Effector memory CD8-positive, alpha-beta T cell (primary cell): ENCODE results near the gene MAGEF1.

Experiments
- ATAC-seq: fragments of 150-1000 bp; cut with Tn5 transposase; replicated peaks from 2 replicates; pipeline ENCODE4 v1.10.0; 2021; ENCODE audit warnings: mild to moderate bottlenecking, moderate library complexity
- DNase-seq, 3 experiments: peaks; one replicate each; pipeline ENCODE4 v3.0.0; 2021
- H3K27ac Mint-ChIP-seq, 2 donors: one replicate each; pipeline ENCODE4 v1.8.0; 2022; ENCODE audit warnings: mild to moderate bottlenecking in 2 of 2, mixed read lengths in 2 of 2, moderate library complexity in 2 of 2
- H3K27me3 Mint-ChIP-seq, 2 donors: one replicate each; pipeline ENCODE4 v1.8.0; 2022; ENCODE audit warnings: mixed read lengths in 2 of 2
- H3K36me3 Mint-ChIP-seq: one replicate; pipeline ENCODE4 v1.8.0; 2022; ENCODE audit warnings: mild to moderate bottlenecking, moderate library complexity, mixed read lengths; ENCODE audit not compliant: insufficient read depth
- H3K4me1 Mint-ChIP-seq, 2 donors: one replicate each; pipeline ENCODE4 v1.8.0; 2022; ENCODE audit warnings: low read depth in 2 of 2, mixed read lengths in 2 of 2
- H3K4me3 Mint-ChIP-seq, 2 donors: one replicate each; pipeline ENCODE4 v1.8.0; 2022; ENCODE audit warnings: mild to moderate bottlenecking in 2 of 2, mixed read lengths in 2 of 2, moderate library complexity in 2 of 2
- H3K9me3 Mint-ChIP-seq, 2 donors: one replicate each; pipeline ENCODE4 v1.8.0; 2022; ENCODE audit warnings: mixed read lengths in 2 of 2

The MAGEF1 gene

GRCh38 chr3:184750349-184751083 is 38.7 kb upstream of the MAGEF1 start:
- Mint-ChIP-seq H3K4me1 (peaks cover 0 to 4% of the 10 kb centered on the region in 2 donors), H3K4me3 (no peak overlapping the region), H3K36me3 (peaks cover 7% of the 10 kb centered on the region), H3K27ac (no peak overlapping the region), H3K27me3 (peaks cover 38 to 50% of the 10 kb centered on the region in 2 donors), H3K9me3 (no peaks in the 10 kb centered on the region)
- ATAC-seq (no peak), DNase-seq (no peak)

DNA sequence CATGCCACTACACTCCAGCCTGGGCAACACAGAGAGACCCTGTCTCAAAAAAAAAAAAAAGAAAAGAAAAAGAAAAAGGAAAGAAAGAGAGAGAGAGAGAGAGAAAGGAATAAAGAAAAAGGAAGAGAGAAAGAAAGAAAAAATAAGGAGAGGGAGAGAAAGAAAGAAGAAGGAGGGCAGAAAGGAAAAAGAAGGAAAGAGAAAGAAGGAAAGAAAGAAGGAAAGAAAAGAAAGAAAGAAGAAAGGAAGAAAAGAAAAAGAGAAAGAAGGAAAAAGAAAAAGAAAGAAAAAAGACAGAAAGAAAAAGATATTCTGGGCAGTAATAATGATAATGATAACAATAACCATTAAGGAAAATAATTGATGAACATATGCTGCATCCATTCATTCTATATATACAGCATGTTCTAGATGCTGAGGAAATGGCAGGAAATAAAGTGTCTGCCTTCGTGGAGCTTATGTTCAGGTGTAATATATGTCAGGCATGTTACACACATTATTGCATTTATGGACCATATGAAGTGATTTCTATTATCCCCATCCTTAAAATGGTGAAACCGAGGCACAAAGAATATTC is 37.4 kb upstream of the MAGEF1 start:
- ATAC-seq (no peak), DNase-seq (no peak)
- peaks cover 7% of the 10 kb centered on the region for H3K36me3 Mint-ChIP-seq
- H3K27me3 Mint-ChIP-seq = peaks cover 49 to 62% of the 10 kb centered on the region in 2 donors
- no peak overlapping the region for H3K27ac Mint-ChIP-seq
- peaks cover 0 to 4% of the 10 kb centered on the region in 2 donors for H3K4me1 Mint-ChIP-seq
- H3K4me3 Mint-ChIP-seq = no peak overlapping the region
- H3K9me3 Mint-ChIP-seq = no peaks in the 10 kb centered on the region

GRCh38 chr3:184748219-184749135 is 36.6 kb upstream of the MAGEF1 start:
- DNase-seq = no peak

GRCh38 chr3:184746131-184747120 is 34.6 kb upstream of the MAGEF1 start:
- peaks cover 44 to 58% of the 10 kb centered on the region in 2 donors for H3K27me3 Mint-ChIP-seq
- DNase-seq (no peak), ATAC-seq (no peak)
- H3K9me3 Mint-ChIP-seq = no peaks in the 10 kb centered on the region
- H3K4me3 Mint-ChIP-seq = no peak overlapping the region
- no peak overlapping the region for H3K27ac Mint-ChIP-seq
- peaks cover 7% of the 10 kb centered on the region for H3K36me3 Mint-ChIP-seq
- no peaks in the 10 kb centered on the region for H3K4me1 Mint-ChIP-seq

More at GRCh38 chr3:184748219-184749135, 36.6 kb upstream of the MAGEF1 start:
- Mint-ChIP-seq H3K4me3 (no peak overlapping the region), H3K36me3 (peaks cover 7% of the 10 kb centered on the region), H3K27ac (no peak overlapping the region), H3K9me3 (no peaks in the 10 kb centered on the region), H3K27me3 (peaks cover 49 to 65% of the 10 kb centered on the region in 2 donors), H3K4me1 (peaks cover 0 to 4% of the 10 kb centered on the region in 2 donors)
- no peak for ATAC-seq

GRCh38 chr3:184745526-184745925 is 33.7 kb upstream of the MAGEF1 start:
- H3K4me1 Mint-ChIP-seq = no peaks in the 10 kb centered on the region
- DNase-seq = no peak

DNA sequence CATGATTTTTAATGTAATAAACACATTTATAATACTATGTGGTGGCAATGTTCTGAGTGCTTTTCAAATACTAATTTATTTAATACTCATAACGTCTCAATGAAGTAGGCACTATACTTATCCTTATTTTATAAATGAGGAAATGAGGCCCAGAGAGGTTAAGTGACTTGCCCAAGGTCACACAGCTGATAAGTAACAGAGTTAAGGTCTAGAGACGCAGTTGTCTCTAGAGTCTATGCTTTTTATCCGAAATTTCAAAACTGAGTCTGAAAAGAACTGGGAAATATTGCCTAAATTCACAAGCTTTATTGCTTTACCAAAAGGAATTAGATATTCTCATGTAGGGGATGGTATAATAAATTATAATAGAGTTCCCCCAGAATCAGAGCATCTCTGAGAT is 31.4 kb upstream of the MAGEF1 start:
- Mint-ChIP-seq H3K4me1 (no peaks in the 10 kb centered on the region), H3K4me3 (no peak overlapping the region), H3K27ac (no peak overlapping the region), H3K9me3 (no peaks in the 10 kb centered on the region), H3K27me3 (peaks cover 27 to 57% of the 10 kb centered on the region in 2 donors), H3K36me3 (no peaks in the 10 kb centered on the region)
- ATAC-seq (no peak), DNase-seq (no peak)

More at GRCh38 chr3:184745526-184745925, 33.7 kb upstream of the MAGEF1 start:
- H3K36me3 Mint-ChIP-seq = peaks cover 4% of the 10 kb centered on the region
- peaks cover 44 to 64% of the 10 kb centered on the region in 2 donors for H3K27me3 Mint-ChIP-seq
- ATAC-seq = no peak
- H3K4me3 Mint-ChIP-seq = no peak overlapping the region
- no peak overlapping the region for H3K27ac Mint-ChIP-seq
- H3K9me3 Mint-ChIP-seq = no peaks in the 10 kb centered on the region

GRCh38 chr3:184742676-184743135 is 30.8 kb upstream of the MAGEF1 start:
- Mint-ChIP-seq H3K4me3 (no peak overlapping the region), H3K27ac (no peak overlapping the region), H3K27me3 (peaks cover 22 to 53% of the 10 kb centered on the region in 2 donors), H3K36me3 (no peaks in the 10 kb centered on the region), H3K4me1 (no peaks in the 10 kb centered on the region), H3K9me3 (no peaks in the 10 kb centered on the region)
- DNase-seq (no peak), ATAC-seq (no peak)

GRCh38 chr3:184741798-184742675 is 30.2 kb upstream of the MAGEF1 start:
- no peak for ATAC-seq
- Mint-ChIP-seq H3K27me3 (peaks cover 29 to 59% of the 10 kb centered on the region in 2 donors), H3K9me3 (no peaks in the 10 kb centered on the region), H3K4me3 (no peak overlapping the region), H3K27ac (no peak overlapping the region), H3K4me1 (no peaks in the 10 kb centered on the region), H3K36me3 (no peaks in the 10 kb centered on the region)
- DNase-seq = no peak

DNA sequence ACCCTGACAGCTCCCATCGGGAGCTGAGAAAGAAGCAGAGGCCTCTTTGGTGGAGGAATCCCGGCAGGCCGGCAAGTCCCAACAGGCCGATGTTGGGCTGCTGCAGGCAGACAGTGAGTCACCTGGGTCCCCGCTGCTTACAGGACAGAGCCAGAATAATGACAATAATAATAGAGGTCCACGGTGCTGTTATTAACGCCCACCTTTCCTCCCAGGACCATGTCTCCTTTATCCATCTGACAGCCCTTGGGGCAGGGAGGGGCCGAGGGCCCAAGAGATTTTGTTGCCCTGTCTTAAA is 29.3 kb upstream of the MAGEF1 start:
- no peaks in the 10 kb centered on the region for H3K36me3 Mint-ChIP-seq
- no peak overlapping the region for H3K4me3 Mint-ChIP-seq
- H3K4me1 Mint-ChIP-seq = no peaks in the 10 kb centered on the region
- H3K27me3 Mint-ChIP-seq = peaks cover 27 to 56% of the 10 kb centered on the region in 2 donors
- ATAC-seq (no peak), DNase-seq (no peak)
- no peaks in the 10 kb centered on the region for H3K9me3 Mint-ChIP-seq
- no peak overlapping the region for H3K27ac Mint-ChIP-seq

DNA sequence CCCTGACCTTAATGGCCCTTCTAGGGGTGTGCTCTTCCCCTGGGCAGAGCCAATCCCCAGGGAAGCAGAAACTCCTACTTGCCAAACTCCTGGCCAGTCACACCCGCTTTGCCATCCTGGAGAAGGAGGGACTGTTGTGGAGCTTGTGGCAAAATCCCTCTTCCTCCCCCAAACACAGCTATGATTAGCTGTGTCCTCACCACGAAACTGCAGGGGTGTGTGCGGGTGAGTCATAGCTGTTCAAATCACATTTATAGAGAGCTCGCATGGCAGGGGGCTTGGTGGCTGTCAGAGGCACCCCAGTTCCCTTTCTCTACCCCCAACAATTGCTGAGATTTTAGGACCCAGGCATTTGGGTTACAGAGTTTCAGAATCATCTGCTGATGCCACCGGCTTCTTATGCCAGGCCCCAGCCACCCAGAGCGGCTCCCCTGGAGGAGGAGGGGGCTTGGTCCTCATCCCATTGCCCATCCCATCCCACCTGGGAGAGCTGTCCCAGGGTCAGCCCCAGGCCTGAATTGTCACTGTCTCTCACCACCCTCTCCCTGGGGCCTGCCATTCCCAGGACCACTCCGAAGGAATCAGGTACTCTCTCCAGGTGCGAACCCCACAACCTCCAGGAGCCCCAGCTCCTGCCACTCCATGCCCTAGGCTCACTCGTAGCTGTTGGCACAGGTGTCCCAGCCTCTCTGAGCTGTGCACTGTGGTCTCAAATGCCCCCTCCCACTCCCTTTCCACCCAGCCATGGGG is 28.8 kb upstream of the MAGEF1 start:
- DNase-seq (no peak), ATAC-seq (no peak)
- no peaks in the 10 kb centered on the region for H3K9me3 Mint-ChIP-seq
- H3K4me1 Mint-ChIP-seq = no peaks in the 10 kb centered on the region
- no peak overlapping the region for H3K4me3 Mint-ChIP-seq
- H3K27me3 Mint-ChIP-seq = peaks cover 28 to 54% of the 10 kb centered on the region in 2 donors
- H3K36me3 Mint-ChIP-seq = no peaks in the 10 kb centered on the region
- peak overlapping the region in 1 of 2 donors; percentile 30 for H3K27ac Mint-ChIP-seq

GRCh38 chr3:184739594-184740505 is 28.0 kb upstream of the MAGEF1 start:
- Mint-ChIP-seq H3K27ac (peak overlapping the region in 1 of 2 donors; percentile 30), H3K4me3 (no peak overlapping the region), H3K4me1 (no peaks in the 10 kb centered on the region), H3K27me3 (peaks cover 31 to 54% of the 10 kb centered on the region in 2 donors), H3K9me3 (no peaks in the 10 kb centered on the region), H3K36me3 (no peaks in the 10 kb centered on the region)
- DNase-seq = no peak
- no peak for ATAC-seq
